ENCODE results near the gene NGRN. TPM values are rescaled to one million over a fixed set of nuclear protein-coding genes. Genes with fewer than 3 reads are reported as not detected.

NGRN gene
- total and polyA plus RNA-seq, 2 experiments from 2014 or later, result 88.9 to 131 TPM

DNA sequence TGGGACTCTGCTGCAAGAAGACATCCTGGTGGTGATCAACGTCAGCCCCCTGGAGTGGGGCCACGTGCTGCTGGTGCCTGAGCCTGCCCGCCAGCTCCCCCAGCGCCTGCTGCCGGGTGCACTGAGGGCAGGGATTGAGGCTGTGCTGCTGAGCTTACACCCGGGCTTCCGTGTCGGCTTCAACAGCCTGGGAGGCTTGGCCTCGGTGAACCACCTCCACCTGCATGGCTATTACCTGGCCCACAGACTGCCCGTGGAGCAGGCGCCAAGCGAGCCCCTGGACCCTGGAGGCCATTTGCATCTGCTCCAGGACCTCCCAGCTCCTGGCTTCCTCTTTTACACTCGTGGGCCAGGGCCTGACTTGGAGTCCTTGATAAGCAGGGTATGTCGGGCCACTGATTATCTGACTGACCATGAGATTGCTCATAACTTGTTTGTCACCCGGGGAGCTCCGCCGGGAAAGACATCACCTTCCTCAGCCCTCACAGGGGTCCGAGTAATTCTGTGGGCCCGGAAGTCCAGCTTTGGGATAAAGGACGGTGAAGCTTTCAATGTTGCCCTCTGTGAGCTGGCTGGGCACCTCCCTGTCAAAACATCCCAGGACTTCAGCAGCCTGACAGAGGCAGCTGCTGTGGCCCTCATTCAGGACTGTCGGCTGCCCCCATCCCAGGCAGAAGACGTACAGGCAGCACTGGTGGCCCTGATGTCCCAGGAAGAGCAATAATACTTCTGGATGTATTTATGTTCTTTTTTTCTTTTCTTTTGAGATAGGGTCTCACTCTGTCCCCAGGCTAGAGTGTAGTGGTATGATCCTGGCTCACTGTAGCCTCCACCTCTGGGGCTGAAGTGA is 23.9 kb upstream of the NGRN start:
- no peaks in the 10 kb centered on the region for H3K27me3 ChIP-seq (ENCODE audit: insufficient read depth)
- no peak overlapping the region for H3K4me2 ChIP-seq
- Mint-ChIP-seq H3K27me3 (ENCODE audit: insufficient read depth, low read depth, poor library complexity) (peaks cover 8% of the 10 kb centered on the region), H3K9me3 (no peaks in the 10 kb centered on the region), H3K4me1 (no peaks in the 10 kb centered on the region), H3K27ac (no peak overlapping the region), H3K36me3 (ENCODE audit: low read depth) (no peaks in the 10 kb centered on the region), H3K4me3 (no peak overlapping the region)
- H3K4me3 ChIP-seq, result no peak overlapping the region
- ATAC-seq (peak; percentile 64), DNase-seq (ENCODE audit: low spot score) (peak; percentile 11)
- no peaks in the 10 kb centered on the region for H3K4me1 ChIP-seq (ENCODE audit: insufficient read depth)
- H4K20me1 ChIP-seq (replicated peaks; ENCODE audit: insufficient read depth), result no peaks in the 10 kb centered on the region
- H3F3A ChIP-seq (replicated peaks; ENCODE audit: low read depth), result no peaks in the 10 kb centered on the region
- no peak for TF ChIP-seq JUNB (IDR thresholded peaks at IDR 0.05; ENCODE audit: unreplicated experiment)
- no peak for TF ChIP-seq NANOG (IDR thresholded peaks at IDR 0.05; ENCODE audit: borderline replicate concordance)
- no peak for TF ChIP-seq EZH2phosphoT487 (IDR thresholded peaks at IDR 0.05; ENCODE audit: unreplicated experiment)
- TF ChIP-seq, protein P1, sequence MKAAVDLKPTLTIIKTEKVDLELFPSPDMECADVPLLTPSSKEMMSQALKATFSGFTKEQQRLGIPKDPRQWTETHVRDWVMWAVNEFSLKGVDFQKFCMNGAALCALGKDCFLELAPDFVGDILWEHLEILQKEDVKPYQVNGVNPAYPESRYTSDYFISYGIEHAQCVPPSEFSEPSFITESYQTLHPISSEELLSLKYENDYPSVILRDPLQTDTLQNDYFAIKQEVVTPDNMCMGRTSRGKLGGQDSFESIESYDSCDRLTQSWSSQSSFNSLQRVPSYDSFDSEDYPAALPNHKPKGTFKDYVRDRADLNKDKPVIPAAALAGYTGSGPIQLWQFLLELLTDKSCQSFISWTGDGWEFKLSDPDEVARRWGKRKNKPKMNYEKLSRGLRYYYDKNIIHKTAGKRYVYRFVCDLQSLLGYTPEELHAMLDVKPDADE (IDR thresholded peaks at IDR 0.05), result no peak
- TF ChIP-seq ZNF114 (CRISPR knock-in tag; IDR thresholded peaks at IDR 0.05), result no peak
- TF ChIP-seq, protein P2, sequence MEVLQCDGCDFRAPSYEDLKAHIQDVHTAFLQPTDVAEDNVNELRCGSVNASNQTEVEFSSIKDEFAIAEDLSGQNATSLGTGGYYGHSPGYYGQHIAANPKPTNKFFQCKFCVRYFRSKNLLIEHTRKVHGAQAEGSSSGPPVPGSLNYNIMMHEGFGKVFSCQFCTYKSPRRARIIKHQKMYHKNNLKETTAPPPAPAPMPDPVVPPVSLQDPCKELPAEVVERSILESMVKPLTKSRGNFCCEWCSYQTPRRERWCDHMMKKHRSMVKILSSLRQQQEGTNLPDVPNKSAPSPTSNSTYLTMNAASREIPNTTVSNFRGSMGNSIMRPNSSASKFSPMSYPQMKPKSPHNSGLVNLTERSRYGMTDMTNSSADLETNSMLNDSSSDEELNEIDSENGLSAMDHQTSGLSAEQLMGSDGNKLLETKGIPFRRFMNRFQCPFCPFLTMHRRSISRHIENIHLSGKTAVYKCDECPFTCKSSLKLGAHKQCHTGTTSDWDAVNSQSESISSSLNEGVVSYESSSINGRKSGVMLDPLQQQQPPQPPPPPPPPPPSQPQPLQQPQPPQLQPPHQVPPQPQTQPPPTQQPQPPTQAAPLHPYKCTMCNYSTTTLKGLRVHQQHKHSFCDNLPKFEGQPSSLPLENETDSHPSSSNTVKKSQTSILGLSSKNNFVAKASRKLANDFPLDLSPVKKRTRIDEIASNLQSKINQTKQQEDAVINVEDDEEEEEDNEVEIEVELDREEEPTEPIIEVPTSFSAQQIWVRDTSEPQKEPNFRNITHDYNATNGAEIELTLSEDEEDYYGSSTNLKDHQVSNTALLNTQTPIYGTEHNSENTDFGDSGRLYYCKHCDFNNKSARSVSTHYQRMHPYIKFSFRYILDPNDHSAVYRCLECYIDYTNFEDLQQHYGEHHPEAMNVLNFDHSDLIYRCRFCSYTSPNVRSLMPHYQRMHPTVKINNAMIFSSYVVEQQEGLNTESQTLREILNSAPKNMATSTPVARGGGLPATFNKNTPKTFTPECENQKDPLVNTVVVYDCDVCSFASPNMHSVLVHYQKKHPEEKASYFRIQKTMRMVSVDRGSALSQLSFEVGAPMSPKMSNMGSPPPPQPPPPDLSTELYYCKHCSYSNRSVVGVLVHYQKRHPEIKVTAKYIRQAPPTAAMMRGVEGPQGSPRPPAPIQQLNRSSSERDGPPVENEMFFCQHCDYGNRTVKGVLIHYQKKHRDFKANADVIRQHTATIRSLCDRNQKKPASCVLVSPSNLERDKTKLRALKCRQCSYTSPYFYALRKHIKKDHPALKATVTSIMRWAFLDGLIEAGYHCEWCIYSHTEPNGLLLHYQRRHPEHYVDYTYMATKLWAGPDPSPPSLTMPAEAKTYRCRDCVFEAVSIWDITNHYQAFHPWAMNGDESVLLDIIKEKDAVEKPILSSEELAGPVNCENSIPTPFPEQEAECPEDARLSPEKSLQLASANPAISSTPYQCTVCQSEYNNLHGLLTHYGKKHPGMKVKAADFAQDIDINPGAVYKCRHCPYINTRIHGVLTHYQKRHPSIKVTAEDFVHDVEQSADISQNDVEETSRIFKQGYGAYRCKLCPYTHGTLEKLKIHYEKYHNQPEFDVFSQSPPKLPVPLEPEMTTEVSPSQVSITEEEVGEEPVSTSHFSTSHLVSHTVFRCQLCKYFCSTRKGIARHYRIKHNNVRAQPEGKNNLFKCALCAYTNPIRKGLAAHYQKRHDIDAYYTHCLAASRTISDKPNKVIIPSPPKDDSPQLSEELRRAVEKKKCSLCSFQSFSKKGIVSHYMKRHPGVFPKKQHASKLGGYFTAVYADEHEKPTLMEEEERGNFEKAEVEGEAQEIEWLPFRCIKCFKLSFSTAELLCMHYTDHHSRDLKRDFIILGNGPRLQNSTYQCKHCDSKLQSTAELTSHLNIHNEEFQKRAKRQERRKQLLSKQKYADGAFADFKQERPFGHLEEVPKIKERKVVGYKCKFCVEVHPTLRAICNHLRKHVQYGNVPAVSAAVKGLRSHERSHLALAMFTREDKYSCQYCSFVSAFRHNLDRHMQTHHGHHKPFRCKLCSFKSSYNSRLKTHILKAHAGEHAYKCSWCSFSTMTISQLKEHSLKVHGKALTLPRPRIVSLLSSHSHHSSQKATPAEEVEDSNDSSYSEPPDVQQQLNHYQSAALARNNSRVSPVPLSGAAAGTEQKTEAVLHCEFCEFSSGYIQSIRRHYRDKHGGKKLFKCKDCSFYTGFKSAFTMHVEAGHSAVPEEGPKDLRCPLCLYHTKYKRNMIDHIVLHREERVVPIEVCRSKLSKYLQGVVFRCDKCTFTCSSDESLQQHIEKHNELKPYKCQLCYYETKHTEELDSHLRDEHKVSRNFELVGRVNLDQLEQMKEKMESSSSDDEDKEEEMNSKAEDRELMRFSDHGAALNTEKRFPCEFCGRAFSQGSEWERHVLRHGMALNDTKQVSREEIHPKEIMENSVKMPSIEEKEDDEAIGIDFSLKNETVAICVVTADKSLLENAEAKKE (CRISPR knock-in tag; IDR thresholded peaks at IDR 0.05), result no peak
- TF ChIP-seq EZH2 (IDR thresholded peaks at IDR 0.05; ENCODE audit: low read depth, unreplicated experiment), result no peak
- no peak for TF ChIP-seq CREB1 (CRISPR knock-in tag; IDR thresholded peaks at IDR 0.05; ENCODE audit: low read depth)
- no peak for TF ChIP-seq ZNF331 (CRISPR knock-in tag; IDR thresholded peaks at IDR 0.05; ENCODE audit: low read depth)
- TF ChIP-seq, protein P3, sequence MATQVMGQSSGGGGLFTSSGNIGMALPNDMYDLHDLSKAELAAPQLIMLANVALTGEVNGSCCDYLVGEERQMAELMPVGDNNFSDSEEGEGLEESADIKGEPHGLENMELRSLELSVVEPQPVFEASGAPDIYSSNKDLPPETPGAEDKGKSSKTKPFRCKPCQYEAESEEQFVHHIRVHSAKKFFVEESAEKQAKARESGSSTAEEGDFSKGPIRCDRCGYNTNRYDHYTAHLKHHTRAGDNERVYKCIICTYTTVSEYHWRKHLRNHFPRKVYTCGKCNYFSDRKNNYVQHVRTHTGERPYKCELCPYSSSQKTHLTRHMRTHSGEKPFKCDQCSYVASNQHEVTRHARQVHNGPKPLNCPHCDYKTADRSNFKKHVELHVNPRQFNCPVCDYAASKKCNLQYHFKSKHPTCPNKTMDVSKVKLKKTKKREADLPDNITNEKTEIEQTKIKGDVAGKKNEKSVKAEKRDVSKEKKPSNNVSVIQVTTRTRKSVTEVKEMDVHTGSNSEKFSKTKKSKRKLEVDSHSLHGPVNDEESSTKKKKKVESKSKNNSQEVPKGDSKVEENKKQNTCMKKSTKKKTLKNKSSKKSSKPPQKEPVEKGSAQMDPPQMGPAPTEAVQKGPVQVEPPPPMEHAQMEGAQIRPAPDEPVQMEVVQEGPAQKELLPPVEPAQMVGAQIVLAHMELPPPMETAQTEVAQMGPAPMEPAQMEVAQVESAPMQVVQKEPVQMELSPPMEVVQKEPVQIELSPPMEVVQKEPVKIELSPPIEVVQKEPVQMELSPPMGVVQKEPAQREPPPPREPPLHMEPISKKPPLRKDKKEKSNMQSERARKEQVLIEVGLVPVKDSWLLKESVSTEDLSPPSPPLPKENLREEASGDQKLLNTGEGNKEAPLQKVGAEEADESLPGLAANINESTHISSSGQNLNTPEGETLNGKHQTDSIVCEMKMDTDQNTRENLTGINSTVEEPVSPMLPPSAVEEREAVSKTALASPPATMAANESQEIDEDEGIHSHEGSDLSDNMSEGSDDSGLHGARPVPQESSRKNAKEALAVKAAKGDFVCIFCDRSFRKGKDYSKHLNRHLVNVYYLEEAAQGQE (IDR thresholded peaks at IDR 0.05; ENCODE audit: unreplicated experiment), result no peak
- TF ChIP-seq POLR2AphosphoS5 (IDR thresholded peaks at IDR 0.05; ENCODE audit: low read depth), result no peak
- no peak for TF ChIP-seq STAT1 (IDR thresholded peaks at IDR 0.05; ENCODE audit: unreplicated experiment)
- TF ChIP-seq, protein P4, sequence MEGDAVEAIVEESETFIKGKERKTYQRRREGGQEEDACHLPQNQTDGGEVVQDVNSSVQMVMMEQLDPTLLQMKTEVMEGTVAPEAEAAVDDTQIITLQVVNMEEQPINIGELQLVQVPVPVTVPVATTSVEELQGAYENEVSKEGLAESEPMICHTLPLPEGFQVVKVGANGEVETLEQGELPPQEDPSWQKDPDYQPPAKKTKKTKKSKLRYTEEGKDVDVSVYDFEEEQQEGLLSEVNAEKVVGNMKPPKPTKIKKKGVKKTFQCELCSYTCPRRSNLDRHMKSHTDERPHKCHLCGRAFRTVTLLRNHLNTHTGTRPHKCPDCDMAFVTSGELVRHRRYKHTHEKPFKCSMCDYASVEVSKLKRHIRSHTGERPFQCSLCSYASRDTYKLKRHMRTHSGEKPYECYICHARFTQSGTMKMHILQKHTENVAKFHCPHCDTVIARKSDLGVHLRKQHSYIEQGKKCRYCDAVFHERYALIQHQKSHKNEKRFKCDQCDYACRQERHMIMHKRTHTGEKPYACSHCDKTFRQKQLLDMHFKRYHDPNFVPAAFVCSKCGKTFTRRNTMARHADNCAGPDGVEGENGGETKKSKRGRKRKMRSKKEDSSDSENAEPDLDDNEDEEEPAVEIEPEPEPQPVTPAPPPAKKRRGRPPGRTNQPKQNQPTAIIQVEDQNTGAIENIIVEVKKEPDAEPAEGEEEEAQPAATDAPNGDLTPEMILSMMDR (conservative IDR thresholded peaks at IDR 0.05; ENCODE audit: low read depth in 2 of 2), result no peak
- no peaks in the 10 kb centered on the region for H3K36me3 ChIP-seq (ENCODE audit: insufficient read depth)
- no peaks in the 10 kb centered on the region for H3K9me2 ChIP-seq (ENCODE audit: insufficient read depth)
- no peaks in the 10 kb centered on the region for H3K79me2 ChIP-seq (replicated peaks; ENCODE audit: insufficient read depth)
- no peak overlapping the region for H3K27ac ChIP-seq (ENCODE audit: low read depth)
- no peak overlapping the region for H2AFZ ChIP-seq
